Loucy (cell line): ENCODE data around the gene IQSEC1.
A peak's percentile ranks its signal among the peaks of the same experiment; 100 is the strongest.

ENCODE experiments used
- H2AFZ ChIP-seq: fragments of 200-600 bp; sonication (generic); 2 replicates; pipeline ENCODE4 v1.6.0; 2016; ENCODE audit warnings: antibody characterized with exemption, mild to moderate bottlenecking, low read length, moderate library complexity
- H3F3A ChIP-seq: fragments of 200-600 bp; 2 replicates; pipeline ENCODE4 v1.6.0; 2016; ENCODE audit warnings: antibody characterized with exemption, low read depth, mild to moderate bottlenecking
- H3K27me3 ChIP-seq: fragments of 200-600 bp; sonication (generic); 2 replicates; pipeline ENCODE4 v1.6.1; 2014; ENCODE audit warnings: low read length, mild to moderate bottlenecking; ENCODE audit not compliant: insufficient read depth, poor library complexity, severe bottlenecking
- H3K36me3 ChIP-seq: fragments of 200-600 bp; sonication (generic); 2 replicates; pipeline ENCODE4 v1.6.1; 2016; ENCODE audit warnings: low read length; ENCODE audit not compliant: insufficient read depth
- H3K4me1 ChIP-seq: fragments of 200-600 bp; sonication (generic); 2 replicates; pipeline ENCODE4 v1.5.1; 2014; ENCODE audit warnings: low read length, mild to moderate bottlenecking; ENCODE audit not compliant: insufficient read depth, poor library complexity, severe bottlenecking
- H3K4me2 ChIP-seq: fragments of 200-600 bp; sonication (generic); 2 replicates; pipeline ENCODE4 v1.6.0; 2014; ENCODE audit warnings: antibody characterized with exemption, low read length, low read depth, mild to moderate bottlenecking; ENCODE audit not compliant: poor library complexity, severe bottlenecking
- H3K4me3 ChIP-seq: fragments of 200-600 bp; sonication (generic); 2 replicates; pipeline ENCODE4 v1.5.1; 2014; ENCODE audit warnings: low read length, mild to moderate bottlenecking, mixed read lengths; ENCODE audit not compliant: poor library complexity, severe bottlenecking
- H3K79me2 ChIP-seq: fragments of 200-600 bp; sonication (generic); 2 replicates; pipeline ENCODE4 v1.6.1; 2014; ENCODE audit warnings: low read length; ENCODE audit not compliant: insufficient read depth
- H3K9ac ChIP-seq: fragments of 200-600 bp; sonication (generic); 2 replicates; pipeline ENCODE4 v1.6.0; 2014; ENCODE audit warnings: mild to moderate bottlenecking, low read depth, low read length, moderate library complexity; ENCODE audit not compliant: poor library complexity, severe bottlenecking
- H3K9me2 ChIP-seq: fragments of 200-600 bp; sonication (generic); replicated peaks from 2 replicates; pipeline ENCODE4 v1.6.1; 2016; ENCODE audit warnings: low read depth, low read length, mixed read lengths
- H3K9me3 ChIP-seq: fragments of 200-600 bp; sonication (generic); 2 replicates; pipeline ENCODE4 v1.6.1; 2014; ENCODE audit warnings: mild to moderate bottlenecking, antibody characterized with exemption, low read length, low read depth; ENCODE audit not compliant: insufficient read depth
- H4K20me1 ChIP-seq: fragments of 200-600 bp; sonication (generic); 2 replicates; pipeline ENCODE4 v1.6.0; 2014; ENCODE audit warnings: antibody characterized with exemption, low read length, mild to moderate bottlenecking; ENCODE audit not compliant: insufficient read depth, poor library complexity, severe bottlenecking
- CTCF ChIP-seq: fragments of 200-600 bp; sonication (generic); conservative IDR thresholded peaks from 2 replicates; pipeline ENCODE4 v1.5.1; 2014; ENCODE audit warnings: mild to moderate bottlenecking, antibody characterized with exemption, low read length
- EZH2phosphoT487 ChIP-seq: fragments of 200-600 bp; IDR thresholded peaks from 2 replicates; pipeline ENCODE4 v1.6.1; 2018; ENCODE audit warnings: antibody characterized with exemption, mild to moderate bottlenecking, moderate library complexity, borderline replicate concordance

The IQSEC1 gene

GRCh38 chr3:13042127-13042701 lies 31.0 kb downstream of the IQSEC1 start:
- Histone ChIP-seq H4K20me1 (no peaks in the 10 kb centered on the region), H3K4me2 (no peak overlapping the region), H3K9me3 (no peaks in the 10 kb centered on the region), H2AFZ (no peak overlapping the region), H3K4me1 (peaks cover 66% of the 10 kb centered on the region), H3K79me2 (peaks cover under 1% of the 10 kb centered on the region; the same call in 1 of the 2 replicates), H3K9ac (peak overlapping the region; percentile 36), H3K4me3 (no peak overlapping the region), H3K36me3 (no peaks in the 10 kb centered on the region), H3K27me3 (no peaks in the 10 kb centered on the region), H3K9me2 (no peaks in the 10 kb centered on the region), H3F3A (no peaks in the 10 kb centered on the region)
- TF ChIP-seq CTCF, result no peak
- TF ChIP-seq EZH2phosphoT487, result no peak

- TF ChIP-seq CTCF (0 out of 2 replicates have a peak, but pooled peaks have one; percentile 12), EZH2phosphoT487 (no peak)
- Histone ChIP-seq H3K36me3 (no peaks in the 10 kb centered on the region), H3K9ac (peak overlapping the region; percentile 47), H4K20me1 (no peaks in the 10 kb centered on the region), H3K4me3 (peak overlapping the region; percentile 19), H3K4me2 (peak overlapping the region; percentile 54), H3K4me1 (peaks cover 57% of the 10 kb centered on the region), H2AFZ (no peak overlapping the region), H3F3A (no peaks in the 10 kb centered on the region), H3K9me2 (no peaks in the 10 kb centered on the region), H3K27me3 (no peaks in the 10 kb centered on the region), H3K9me3 (no peaks in the 10 kb centered on the region), H3K79me2 (peaks cover 8% of the 10 kb centered on the region; the same call in 1 of the 2 replicates)
Observed at GRCh38 chr3:13041113-13041776, 32.0 kb downstream of the IQSEC1 start.

- H3K9me3 ChIP-seq, result no peaks in the 10 kb centered on the region
- H3K4me2 ChIP-seq, result peak overlapping the region; percentile 54
- H2AFZ ChIP-seq, result no peak overlapping the region
- peaks cover 8% of the 10 kb centered on the region; the same call in 1 of the 2 replicates for H3K79me2 ChIP-seq
- H3K36me3 ChIP-seq, result peaks cover 4% of the 10 kb centered on the region; the same call in 1 of the 2 replicates
- TF ChIP-seq CTCF (no peak), EZH2phosphoT487 (no peak)
- H3K9ac ChIP-seq, result peak overlapping the region; percentile 47
- H3K9me2 ChIP-seq, result no peaks in the 10 kb centered on the region
- H3K4me1 ChIP-seq, result peaks cover 50% of the 10 kb centered on the region
- H3F3A ChIP-seq, result no peaks in the 10 kb centered on the region
- no peaks in the 10 kb centered on the region for H4K20me1 ChIP-seq
- peak overlapping the region; percentile 19 for H3K4me3 ChIP-seq
- H3K27me3 ChIP-seq, result no peaks in the 10 kb centered on the region
Observed at GRCh38 chr3:13040361-13041074, 32.7 kb downstream of the IQSEC1 start.
